HG02943 (cell line): ENCODE measurements around the gene SPTSSB.

Experiments used
- ATAC-seq: cut with Tn5 transposase; IDR thresholded peaks from one replicate; pipeline ENCODE4 v1.9.1; 2021; ENCODE audit warnings: mild to moderate bottlenecking, low read depth, moderate library complexity; ENCODE audit not compliant: unreplicated experiment

The SPTSSB gene

GRCh38 chr3:161295325-161295724 is 76.0 kb downstream of the SPTSSB start:
- no peak for ATAC-seq
